ENCODE measurements around the gene PFDN2. TPM values are rescaled to one million over a fixed set of nuclear protein-coding genes. Genes with fewer than 3 reads are reported as not detected.

Gene PFDN2
- total and polyA plus RNA-seq, 8 donors, result 42.5 to 57.0 (median 51.8) TPM

- TF ChIP-seq, protein P1, sequence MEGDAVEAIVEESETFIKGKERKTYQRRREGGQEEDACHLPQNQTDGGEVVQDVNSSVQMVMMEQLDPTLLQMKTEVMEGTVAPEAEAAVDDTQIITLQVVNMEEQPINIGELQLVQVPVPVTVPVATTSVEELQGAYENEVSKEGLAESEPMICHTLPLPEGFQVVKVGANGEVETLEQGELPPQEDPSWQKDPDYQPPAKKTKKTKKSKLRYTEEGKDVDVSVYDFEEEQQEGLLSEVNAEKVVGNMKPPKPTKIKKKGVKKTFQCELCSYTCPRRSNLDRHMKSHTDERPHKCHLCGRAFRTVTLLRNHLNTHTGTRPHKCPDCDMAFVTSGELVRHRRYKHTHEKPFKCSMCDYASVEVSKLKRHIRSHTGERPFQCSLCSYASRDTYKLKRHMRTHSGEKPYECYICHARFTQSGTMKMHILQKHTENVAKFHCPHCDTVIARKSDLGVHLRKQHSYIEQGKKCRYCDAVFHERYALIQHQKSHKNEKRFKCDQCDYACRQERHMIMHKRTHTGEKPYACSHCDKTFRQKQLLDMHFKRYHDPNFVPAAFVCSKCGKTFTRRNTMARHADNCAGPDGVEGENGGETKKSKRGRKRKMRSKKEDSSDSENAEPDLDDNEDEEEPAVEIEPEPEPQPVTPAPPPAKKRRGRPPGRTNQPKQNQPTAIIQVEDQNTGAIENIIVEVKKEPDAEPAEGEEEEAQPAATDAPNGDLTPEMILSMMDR (IDR thresholded peaks at IDR 0.05), result no peak
- no peaks in the 10 kb centered on the region for H3K27me3 ChIP-seq
- H3K4me3 ChIP-seq, result peak within 1 kb of the TSS; percentile 61 to 66
- H3K4me1 ChIP-seq, result peaks cover 2 to 28% of the 10 kb centered on the region in 2 donors
- peak within 1 kb of the TSS; percentile 94 to 96 for H3K27ac ChIP-seq
- no peaks in the 10 kb centered on the region for H3K9me3 ChIP-seq
- ATAC-seq (peak; percentile 95), DNase-seq (peak; percentile 83 to 92 (median 88))
- peaks cover 0 to 20% of the 10 kb centered on the region in 2 donors for H3K36me3 ChIP-seq
- intact Hi-C loops (cut with DNase I), result no loop called here
These were observed 36.0 kb upstream of the PFDN2 start, which contains the start of gene UFC1 for GRCh38 chr1:161153682-161154337. Gene UFC1 (plus strand): TSS chr1:161153978. CDS start chr1:161153998, 20 bp downstream.

DNA sequence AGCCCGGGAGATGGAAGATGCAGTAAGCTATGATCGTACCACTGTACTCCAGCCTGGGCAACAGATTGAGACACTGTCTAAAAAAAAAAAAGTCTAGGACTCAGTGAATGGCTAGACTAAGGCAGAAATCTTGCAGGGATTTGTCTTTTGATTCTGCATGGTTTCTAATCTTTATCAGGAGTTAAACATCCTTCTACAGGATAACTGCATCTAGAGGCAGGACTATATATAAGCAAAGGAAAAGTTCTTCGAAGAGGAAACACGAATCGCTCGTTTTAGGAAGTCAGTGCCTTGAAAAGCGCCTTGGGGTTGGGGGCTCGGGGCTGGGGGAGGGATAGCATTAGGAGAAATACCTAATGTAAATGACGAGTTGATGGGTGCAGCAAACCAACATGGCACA, 35.3 kb upstream of the PFDN2 start:
- H3K36me3 ChIP-seq, result peaks cover 0 to 17% of the 10 kb centered on the region in 2 donors
- no peaks in the 10 kb centered on the region for H3K9me3 ChIP-seq
- TF ChIP-seq, protein P1 (IDR thresholded peaks at IDR 0.05), result no peak
- H3K27ac ChIP-seq, result peak overlapping the region; percentile 94 to 96
- peaks cover 0 to 24% of the 10 kb centered on the region in 2 donors for H3K4me1 ChIP-seq
- ATAC-seq (peak; percentile 7), DNase-seq (no peak)
- peak overlapping the region; percentile 61 to 66 for H3K4me3 ChIP-seq
- no peaks in the 10 kb centered on the region for H3K27me3 ChIP-seq
- intact Hi-C loops (cut with DNase I), result no loop called here

DNA sequence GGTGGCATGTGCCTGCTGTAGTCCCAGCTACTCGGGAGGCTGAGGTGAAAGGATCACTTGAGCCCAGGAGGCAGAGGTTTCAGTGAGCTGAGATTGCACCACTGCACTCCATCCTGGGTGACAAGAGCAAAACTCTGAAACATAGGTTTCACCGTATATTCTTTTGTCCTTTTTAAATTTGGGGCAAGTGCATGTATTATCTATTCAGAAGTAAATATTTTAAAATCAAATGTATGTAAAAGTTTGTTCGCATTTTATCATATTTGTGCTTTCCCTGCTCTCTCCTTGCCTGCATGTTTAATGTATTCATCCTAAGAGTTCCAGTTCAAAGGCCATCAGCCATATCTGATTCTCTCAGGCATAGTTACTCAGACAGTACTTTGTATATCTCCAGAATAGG, 28.0 kb upstream of the PFDN2 start:
- ATAC-seq (no peak), DNase-seq (no peak)
- no peaks in the 10 kb centered on the region for H3K4me1 ChIP-seq
- no peaks in the 10 kb centered on the region for H3K27me3 ChIP-seq
- TF ChIP-seq, protein P1 (IDR thresholded peaks at IDR 0.05), result no peak
- no peak overlapping the region for H3K27ac ChIP-seq
- intact Hi-C loops (cut with DNase I), result no loop called here
- H3K36me3 ChIP-seq, result no peaks in the 10 kb centered on the region
- H3K9me3 ChIP-seq, result no peaks in the 10 kb centered on the region
- no peak overlapping the region for H3K4me3 ChIP-seq

DNA sequence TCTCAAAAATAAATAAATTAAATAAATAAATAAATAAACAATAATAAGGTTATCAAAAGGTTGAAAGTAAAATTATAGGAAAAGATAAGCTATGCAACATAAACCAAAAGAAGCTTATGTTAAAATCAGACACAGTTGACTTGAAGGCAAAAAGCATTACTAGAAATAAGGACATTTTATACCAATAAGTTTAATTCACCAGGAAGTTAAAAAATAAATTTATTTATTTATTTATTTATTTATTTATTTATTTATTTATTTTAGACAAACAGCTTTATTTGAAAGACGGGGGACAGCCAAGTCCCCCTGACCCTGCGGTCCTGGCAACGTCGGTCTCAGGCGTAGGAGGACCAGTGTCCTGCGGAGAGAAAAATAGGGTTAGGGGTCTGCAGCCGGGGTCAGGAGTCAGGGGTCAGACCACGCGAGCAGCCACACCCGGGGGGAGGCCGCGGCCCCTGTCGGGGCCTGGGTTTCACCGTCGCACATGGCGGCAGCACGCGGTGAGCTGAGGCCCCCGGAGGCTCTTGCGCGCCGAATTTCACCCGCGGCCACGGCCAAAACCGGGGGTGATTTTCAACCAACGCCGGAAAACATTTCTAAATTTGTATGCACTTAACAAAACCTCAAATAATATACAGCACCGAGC, 23.0 kb upstream of the PFDN2 start:
- Histone ChIP-seq H3K4me1 (peaks cover 0 to 17% of the 10 kb centered on the region in 2 donors), H3K9me3 (no peaks in the 10 kb centered on the region), H3K36me3 (no peaks in the 10 kb centered on the region), H3K27me3 (no peaks in the 10 kb centered on the region), H3K4me3 (no peak overlapping the region), H3K27ac (no peak overlapping the region)
- TF ChIP-seq, protein P1 (IDR thresholded peaks at IDR 0.05), result no peak
- intact Hi-C loops (cut with DNase I), result no loop called here
- no peak for DNase-seq
- no peak for ATAC-seq

DNA sequence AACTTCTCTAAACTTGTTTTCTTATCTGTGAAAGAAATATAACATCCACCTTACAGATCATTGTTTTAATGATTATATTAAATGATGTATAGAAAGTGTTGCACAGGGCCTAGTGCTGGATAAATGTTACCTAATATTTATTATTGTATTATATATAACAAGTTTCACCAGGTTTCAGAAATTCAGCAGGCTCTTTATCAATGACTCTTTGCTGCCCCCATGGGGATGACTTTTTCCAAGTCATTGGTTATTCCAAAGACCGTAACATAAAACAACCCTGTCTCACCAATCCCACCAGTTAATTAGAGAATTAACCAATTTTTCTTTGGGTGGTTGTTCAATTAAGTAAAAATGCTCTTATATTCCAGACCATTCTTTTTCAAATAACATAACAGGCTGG, 21.9 kb upstream of the PFDN2 start:
- no peak overlapping the region for H3K4me3 ChIP-seq
- H3K4me1 ChIP-seq, result peaks cover 0 to 21% of the 10 kb centered on the region in 2 donors
- H3K9me3 ChIP-seq, result no peaks in the 10 kb centered on the region
- intact Hi-C loops (cut with DNase I), result no loop called here
- no peaks in the 10 kb centered on the region for H3K36me3 ChIP-seq
- ATAC-seq, result peak; percentile 71
- H3K27me3 ChIP-seq, result no peaks in the 10 kb centered on the region
- TF ChIP-seq, protein P1 (IDR thresholded peaks at IDR 0.05), result peak; percentile 24 to 42
- H3K27ac ChIP-seq, result no peak overlapping the region
- DNase-seq, result peak in 1 of 4 donors; percentile 54
